ENCODE results near the gene OR2B6. TPM values are rescaled to one million over a fixed set of nuclear protein-coding genes. Genes with fewer than 3 reads are reported as not detected.

Gene OR2B6
- total and polyA plus RNA-seq, 12 donors: not detected

DNA sequence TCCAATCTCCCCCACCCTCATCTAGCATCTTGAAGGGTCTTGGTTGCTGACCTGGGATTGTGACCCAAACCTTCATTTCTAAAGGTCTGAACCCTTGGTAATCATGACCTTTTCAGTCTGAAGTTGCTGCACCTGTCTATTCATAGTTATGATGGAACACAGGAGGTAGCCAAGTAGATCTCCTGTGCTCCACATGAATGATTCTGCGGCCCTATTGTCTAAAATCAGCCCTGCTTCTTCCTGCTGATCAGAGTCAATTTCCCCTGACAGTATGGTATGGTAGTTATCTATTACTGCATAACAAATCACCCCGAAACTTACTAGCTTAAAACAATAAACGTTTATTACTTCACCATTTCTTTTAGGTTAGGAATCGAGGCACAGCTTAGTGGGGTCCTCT, 9.0 kb downstream of the OR2B6 start:
- Histone ChIP-seq H3K36me3 (no peaks in the 10 kb centered on the region), H3K27me3 (peaks cover 0 to 4% (median 0%) of the 10 kb centered on the region in 7 donors), H3K4me1 (no peaks in the 10 kb centered on the region), H3K27ac (no peak overlapping the region), H3K4me3 (no peak overlapping the region), H3K9me3 (peaks cover 0 to 17% (median 7%) of the 10 kb centered on the region in 11 donors)
- intact Hi-C loops (cut with DNase I): no loop called here
- TF ChIP-seq, protein P1, sequence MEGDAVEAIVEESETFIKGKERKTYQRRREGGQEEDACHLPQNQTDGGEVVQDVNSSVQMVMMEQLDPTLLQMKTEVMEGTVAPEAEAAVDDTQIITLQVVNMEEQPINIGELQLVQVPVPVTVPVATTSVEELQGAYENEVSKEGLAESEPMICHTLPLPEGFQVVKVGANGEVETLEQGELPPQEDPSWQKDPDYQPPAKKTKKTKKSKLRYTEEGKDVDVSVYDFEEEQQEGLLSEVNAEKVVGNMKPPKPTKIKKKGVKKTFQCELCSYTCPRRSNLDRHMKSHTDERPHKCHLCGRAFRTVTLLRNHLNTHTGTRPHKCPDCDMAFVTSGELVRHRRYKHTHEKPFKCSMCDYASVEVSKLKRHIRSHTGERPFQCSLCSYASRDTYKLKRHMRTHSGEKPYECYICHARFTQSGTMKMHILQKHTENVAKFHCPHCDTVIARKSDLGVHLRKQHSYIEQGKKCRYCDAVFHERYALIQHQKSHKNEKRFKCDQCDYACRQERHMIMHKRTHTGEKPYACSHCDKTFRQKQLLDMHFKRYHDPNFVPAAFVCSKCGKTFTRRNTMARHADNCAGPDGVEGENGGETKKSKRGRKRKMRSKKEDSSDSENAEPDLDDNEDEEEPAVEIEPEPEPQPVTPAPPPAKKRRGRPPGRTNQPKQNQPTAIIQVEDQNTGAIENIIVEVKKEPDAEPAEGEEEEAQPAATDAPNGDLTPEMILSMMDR (IDR thresholded peaks at IDR 0.05): no peak
- 83 to 84% methylated on average over 4 of the region's 4 CpGs for WGBS, 2 donors
- ATAC-seq (no peak), DNase-seq (no peak)

DNA sequence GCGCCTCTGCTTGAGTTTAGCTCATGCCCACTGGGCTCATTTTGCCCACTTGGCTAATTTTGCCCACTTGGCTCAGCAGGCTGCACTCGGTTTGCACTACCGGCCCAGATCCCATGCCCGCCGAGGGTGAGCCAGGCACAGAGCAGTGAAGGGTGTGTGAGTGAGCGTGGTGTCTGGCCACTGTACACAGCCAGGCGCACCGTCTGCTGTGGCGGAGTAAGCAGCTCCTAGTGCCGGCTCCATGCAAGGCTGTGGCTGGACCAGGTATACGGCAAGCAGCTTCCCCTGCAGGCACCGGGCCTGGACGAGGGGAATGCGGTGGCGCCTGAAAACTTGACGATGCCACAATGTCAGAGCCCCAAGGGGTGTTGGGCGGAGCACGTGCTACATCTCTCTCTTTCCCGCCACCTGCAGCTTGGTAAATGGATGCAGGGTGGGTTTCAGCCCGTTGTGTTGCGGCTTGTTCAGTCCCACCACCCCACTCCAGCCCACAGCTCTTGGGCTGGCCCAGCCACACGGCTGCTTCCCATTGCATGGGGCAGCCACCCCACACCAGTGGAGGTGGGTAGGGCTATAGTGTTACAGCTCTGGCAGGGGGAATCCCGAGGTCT, 9.9 kb downstream of the OR2B6 start:
- intact Hi-C loops (cut with DNase I): no loop called here
- Histone ChIP-seq H3K27ac (no peak overlapping the region), H3K4me1 (no peaks in the 10 kb centered on the region), H3K9me3 (peaks cover 0 to 24% (median 11%) of the 10 kb centered on the region in 11 donors), H3K27me3 (peaks cover 0 to 4% (median 0%) of the 10 kb centered on the region in 7 donors), H3K36me3 (no peaks in the 10 kb centered on the region), H3K4me3 (no peak overlapping the region)
- DNase-seq (no peak), ATAC-seq (no peak)
- TF ChIP-seq, protein P1 (IDR thresholded peaks at IDR 0.05): no peak
- 91 to 93% methylated on average over 23 of the region's 23 CpGs for WGBS, 2 donors

DNA sequence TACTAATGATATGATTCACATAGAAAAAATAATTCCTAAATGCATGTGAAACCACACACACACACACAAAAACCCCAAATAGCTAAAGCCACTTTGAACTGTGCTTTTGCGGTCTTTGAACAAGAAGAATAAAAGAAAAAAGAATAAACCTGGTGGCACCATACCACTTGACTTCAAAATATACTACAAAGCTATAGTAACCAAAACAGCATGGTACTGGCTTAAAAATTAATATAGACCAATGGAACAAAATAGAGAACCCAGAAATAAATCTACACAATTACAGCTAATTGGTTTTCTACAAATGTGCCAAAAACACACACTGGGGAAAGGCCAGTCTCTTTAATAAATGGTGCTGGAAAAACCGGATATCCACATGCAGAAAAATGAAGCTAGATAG, 13.4 kb downstream of the OR2B6 start:
- Histone ChIP-seq H3K27me3 (peaks cover 0 to 9% (median 0%) of the 10 kb centered on the region in 7 donors), H3K4me1 (no peaks in the 10 kb centered on the region), H3K36me3 (no peaks in the 10 kb centered on the region), H3K27ac (no peak overlapping the region), H3K4me3 (no peak overlapping the region), H3K9me3 (peaks cover 0 to 24% (median 11%) of the 10 kb centered on the region in 11 donors)
- DNase-seq (no peak), ATAC-seq (no peak)
- TF ChIP-seq, protein P1 (IDR thresholded peaks at IDR 0.05): no peak
- 92 to 96% methylated on average over 2 of the region's 2 CpGs for WGBS, 2 donors
- intact Hi-C loops (cut with DNase I): no loop called here

DNA sequence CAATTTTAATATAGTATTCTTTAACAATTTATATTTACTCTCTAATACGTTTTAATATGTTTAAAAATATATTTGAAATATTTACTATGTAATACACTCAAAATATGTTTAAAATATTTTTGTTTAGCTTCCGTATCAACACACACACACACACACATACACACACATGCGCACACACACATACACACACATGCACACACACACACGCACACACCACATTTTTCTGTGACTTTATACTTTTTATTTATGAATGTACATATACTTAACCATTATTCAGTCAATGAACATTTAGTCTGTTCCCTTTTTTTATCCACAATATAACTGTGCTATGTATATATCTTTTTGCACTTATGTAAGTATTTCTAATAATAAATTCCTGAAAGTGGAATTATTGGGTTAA, 15.7 kb downstream of the OR2B6 start:
- intact Hi-C loops (cut with DNase I): no loop called here
- no peak overlapping the region for H3K4me3 ChIP-seq
- ATAC-seq: no peak
- H3K27ac ChIP-seq: no peak overlapping the region
- TF ChIP-seq, protein P1 (IDR thresholded peaks at IDR 0.05): no peak
- peaks cover 0 to 24% (median 11%) of the 10 kb centered on the region in 11 donors for H3K9me3 ChIP-seq
- WGBS, 2 donors: 81 to 89% methylated on average over 4 of the region's 4 CpGs
- no peaks in the 10 kb centered on the region for H3K4me1 ChIP-seq
- H3K27me3 ChIP-seq: peaks cover 0 to 12% (median 0%) of the 10 kb centered on the region in 7 donors
- no peaks in the 10 kb centered on the region for H3K36me3 ChIP-seq
- no peak for DNase-seq

Data from heart right ventricle (tissue), 16 donors.